ENCODE measurements around the gene VDAC1.
"Not testable (repeated sequence)": the region's sequence is repeated elsewhere in the genome, so short reads cannot be mapped to it uniquely, and the experiment has no call there.

VDAC1 gene

GRCh38 chr5:133962131-133962530 lies 42.6 kb downstream of the VDAC1 start:
- Histone ChIP-seq H2AFZ (ENCODE audit: low read depth) (no peak overlapping the region), H3K4me1 (ENCODE audit: low read depth, poor library complexity, severe bottlenecking) (peaks cover 5% of the 10 kb centered on the region), H3K27ac (no peak overlapping the region), H3K27me3 (ENCODE audit: insufficient read depth, low read depth) (no peaks in the 10 kb centered on the region), H3K4me3 (IDR thresholded peaks at IDR 0.05; ENCODE audit: insufficient read depth, low read depth, low read length) (no peak overlapping the region), H3K79me2 (ENCODE audit: insufficient read depth, low read depth) (peaks cover 18% of the 10 kb centered on the region; the same call in 1 of the 2 replicates), H3K9ac (no peak overlapping the region), H3K36me3 (ENCODE audit: insufficient read depth) (no peaks in the 10 kb centered on the region), H3K4me2 (no peak overlapping the region), H4K20me1 (ENCODE audit: insufficient read depth) (no peaks in the 10 kb centered on the region)
- TF ChIP-seq CTCF (conservative IDR thresholded peaks at IDR 0.05; ENCODE audit: low read depth, low read length): no peak

GRCh38 chr5:133959643-133960042 lies 45.1 kb downstream of the VDAC1 start:
- no peak overlapping the region for H3K4me3 ChIP-seq (IDR thresholded peaks at IDR 0.05; ENCODE audit: insufficient read depth, low read depth, low read length)
- H4K20me1 ChIP-seq (ENCODE audit: insufficient read depth): no peaks in the 10 kb centered on the region
- no peak overlapping the region for H3K27ac ChIP-seq
- H3K4me1 ChIP-seq (ENCODE audit: low read depth, poor library complexity, severe bottlenecking): peaks cover 4% of the 10 kb centered on the region
- no peak overlapping the region for H3K4me2 ChIP-seq
- no peak overlapping the region for H3K9ac ChIP-seq
- no peak for TF ChIP-seq CTCF (conservative IDR thresholded peaks at IDR 0.05; ENCODE audit: low read depth, low read length)
- H2AFZ ChIP-seq (ENCODE audit: low read depth): no peak overlapping the region
- H3K27me3 ChIP-seq (ENCODE audit: insufficient read depth, low read depth): no peaks in the 10 kb centered on the region
- peaks cover 10% of the 10 kb centered on the region; the same call in 1 of the 2 replicates for H3K79me2 ChIP-seq (ENCODE audit: insufficient read depth, low read depth)
- H3K36me3 ChIP-seq (ENCODE audit: insufficient read depth): no peaks in the 10 kb centered on the region

- Histone ChIP-seq H3K27me3 (ENCODE audit: insufficient read depth, low read depth) (no peaks in the 10 kb centered on the region), H2AFZ (ENCODE audit: low read depth) (no peak overlapping the region), H3K79me2 (ENCODE audit: insufficient read depth, low read depth) (no peaks in the 10 kb centered on the region), H3K4me1 (ENCODE audit: low read depth, poor library complexity, severe bottlenecking) (peaks cover 4% of the 10 kb centered on the region), H3K27ac (no peak overlapping the region), H3K9ac (no peak overlapping the region), H3K4me3 (IDR thresholded peaks at IDR 0.05; ENCODE audit: insufficient read depth, low read depth, low read length) (no peak overlapping the region), H3K4me2 (no peak overlapping the region), H3K36me3 (ENCODE audit: insufficient read depth) (no peaks in the 10 kb centered on the region), H4K20me1 (ENCODE audit: insufficient read depth) (no peaks in the 10 kb centered on the region)
- TF ChIP-seq CTCF (conservative IDR thresholded peaks at IDR 0.05; ENCODE audit: low read depth, low read length): no peak
Observed at GRCh38 chr5:133957591-133957990, 47.2 kb downstream of the VDAC1 start.

GRCh38 chr5:133957080-133957479 lies 47.7 kb downstream of the VDAC1 start:
- H2AFZ ChIP-seq (ENCODE audit: low read depth): no peak overlapping the region
- H3K9ac ChIP-seq: no peak overlapping the region
- no peak overlapping the region for H3K4me3 ChIP-seq (IDR thresholded peaks at IDR 0.05; ENCODE audit: insufficient read depth, low read depth, low read length)
- no peak overlapping the region for H3K27ac ChIP-seq
- no peaks in the 10 kb centered on the region for H3K27me3 ChIP-seq (ENCODE audit: insufficient read depth, low read depth)
- no peaks in the 10 kb centered on the region for H3K79me2 ChIP-seq (ENCODE audit: insufficient read depth, low read depth)
- no peak for TF ChIP-seq CTCF (conservative IDR thresholded peaks at IDR 0.05; ENCODE audit: low read depth, low read length)
- no peak overlapping the region for H3K4me2 ChIP-seq
- no peaks in the 10 kb centered on the region for H4K20me1 ChIP-seq (ENCODE audit: insufficient read depth)
- H3K36me3 ChIP-seq (ENCODE audit: insufficient read depth): no peaks in the 10 kb centered on the region
- H3K4me1 ChIP-seq (ENCODE audit: low read depth, poor library complexity, severe bottlenecking): peaks cover under 1% of the 10 kb centered on the region

- not testable (repeated sequence) for H3K4me3 ChIP-seq (IDR thresholded peaks at IDR 0.05; ENCODE audit: insufficient read depth, low read depth, low read length); H3K27ac ChIP-seq; H3K4me2 ChIP-seq; H3K27me3 ChIP-seq (ENCODE audit: insufficient read depth, low read depth); H3K79me2 ChIP-seq (ENCODE audit: insufficient read depth, low read depth); H2AFZ ChIP-seq (ENCODE audit: low read depth); H3K36me3 ChIP-seq (ENCODE audit: insufficient read depth); H3K9ac ChIP-seq; H4K20me1 ChIP-seq (ENCODE audit: insufficient read depth); H3K4me1 ChIP-seq (ENCODE audit: low read depth, poor library complexity, severe bottlenecking)
Observed at GRCh38 chr5:133956196-133956595, 48.6 kb downstream of the VDAC1 start.

All from KMS-11 (cell line).